Stimulated activated CD8-positive, alpha-beta memory T cell treated with anti-CD3 and anti-CD28 coated beads, Interleukin-12 subunit alpha, Interleukin-12 subunit beta, amount 100 ng/mL, for 4 hours (primary cell): ENCODE data around the gene SLC4A2.
"Not testable (repeated sequence)": the region's sequence is repeated elsewhere in the genome, so short reads cannot be mapped to it uniquely, and the experiment has no call there.

Source experiments
- DNase-seq: peaks from one replicate; pipeline ENCODE4 v3.0.0-alpha.2; 2020; ENCODE audit warnings: low read depth

SLC4A2 gene, protein sequence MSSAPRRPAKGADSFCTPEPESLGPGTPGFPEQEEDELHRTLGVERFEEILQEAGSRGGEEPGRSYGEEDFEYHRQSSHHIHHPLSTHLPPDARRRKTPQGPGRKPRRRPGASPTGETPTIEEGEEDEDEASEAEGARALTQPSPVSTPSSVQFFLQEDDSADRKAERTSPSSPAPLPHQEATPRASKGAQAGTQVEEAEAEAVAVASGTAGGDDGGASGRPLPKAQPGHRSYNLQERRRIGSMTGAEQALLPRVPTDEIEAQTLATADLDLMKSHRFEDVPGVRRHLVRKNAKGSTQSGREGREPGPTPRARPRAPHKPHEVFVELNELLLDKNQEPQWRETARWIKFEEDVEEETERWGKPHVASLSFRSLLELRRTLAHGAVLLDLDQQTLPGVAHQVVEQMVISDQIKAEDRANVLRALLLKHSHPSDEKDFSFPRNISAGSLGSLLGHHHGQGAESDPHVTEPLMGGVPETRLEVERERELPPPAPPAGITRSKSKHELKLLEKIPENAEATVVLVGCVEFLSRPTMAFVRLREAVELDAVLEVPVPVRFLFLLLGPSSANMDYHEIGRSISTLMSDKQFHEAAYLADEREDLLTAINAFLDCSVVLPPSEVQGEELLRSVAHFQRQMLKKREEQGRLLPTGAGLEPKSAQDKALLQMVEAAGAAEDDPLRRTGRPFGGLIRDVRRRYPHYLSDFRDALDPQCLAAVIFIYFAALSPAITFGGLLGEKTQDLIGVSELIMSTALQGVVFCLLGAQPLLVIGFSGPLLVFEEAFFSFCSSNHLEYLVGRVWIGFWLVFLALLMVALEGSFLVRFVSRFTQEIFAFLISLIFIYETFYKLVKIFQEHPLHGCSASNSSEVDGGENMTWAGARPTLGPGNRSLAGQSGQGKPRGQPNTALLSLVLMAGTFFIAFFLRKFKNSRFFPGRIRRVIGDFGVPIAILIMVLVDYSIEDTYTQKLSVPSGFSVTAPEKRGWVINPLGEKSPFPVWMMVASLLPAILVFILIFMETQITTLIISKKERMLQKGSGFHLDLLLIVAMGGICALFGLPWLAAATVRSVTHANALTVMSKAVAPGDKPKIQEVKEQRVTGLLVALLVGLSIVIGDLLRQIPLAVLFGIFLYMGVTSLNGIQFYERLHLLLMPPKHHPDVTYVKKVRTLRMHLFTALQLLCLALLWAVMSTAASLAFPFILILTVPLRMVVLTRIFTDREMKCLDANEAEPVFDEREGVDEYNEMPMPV

DNA sequence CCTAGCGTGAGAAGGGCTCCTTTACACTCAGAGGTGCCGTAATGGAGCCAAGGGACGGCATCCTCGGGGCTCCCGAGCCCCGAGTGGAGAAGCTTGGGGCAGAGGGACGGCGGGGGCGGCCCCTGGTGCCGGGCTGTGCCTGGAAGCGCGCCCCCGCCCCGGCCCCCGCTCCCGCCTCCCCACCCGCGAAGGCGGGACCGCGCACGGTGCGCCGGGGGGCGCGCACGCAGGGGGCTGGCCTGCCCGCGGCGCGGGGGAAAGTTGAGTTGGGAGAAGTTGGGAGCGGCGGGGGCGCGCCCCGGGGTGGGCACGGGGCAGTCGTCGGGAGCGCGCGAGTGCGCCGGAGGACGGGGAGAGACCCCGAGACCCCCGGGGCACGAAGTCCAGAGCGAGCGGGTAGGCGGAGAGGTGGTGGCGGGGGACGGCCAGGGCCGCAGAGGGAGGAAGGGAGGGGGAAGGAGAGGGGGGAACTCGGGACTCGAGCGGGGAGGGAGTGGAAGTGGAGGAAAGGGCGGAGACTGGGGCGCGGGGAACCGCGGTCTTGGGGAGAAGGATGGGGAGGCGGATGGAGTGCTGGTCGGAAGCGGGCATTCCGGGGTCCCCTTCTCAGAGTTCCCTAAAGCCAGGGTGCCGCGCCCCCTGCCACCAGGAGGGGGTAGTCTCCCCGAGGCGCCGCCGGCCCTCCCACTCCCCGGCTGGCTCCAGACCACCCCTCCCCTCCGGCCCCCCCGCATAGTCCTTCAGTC is at the start of gene SLC4A2:
Gene SLC4A2, plus strand, starts transcription at position 223 of the 746 bp plus-strand sequence. CDS start 2,399 bp downstream, outside the sequence.
- DNase-seq = peak; percentile 69

- no peak for DNase-seq
Measured at GRCh38 chr7:151010037-151010306, 49.4 kb upstream of the SLC4A2 start.

DNA sequence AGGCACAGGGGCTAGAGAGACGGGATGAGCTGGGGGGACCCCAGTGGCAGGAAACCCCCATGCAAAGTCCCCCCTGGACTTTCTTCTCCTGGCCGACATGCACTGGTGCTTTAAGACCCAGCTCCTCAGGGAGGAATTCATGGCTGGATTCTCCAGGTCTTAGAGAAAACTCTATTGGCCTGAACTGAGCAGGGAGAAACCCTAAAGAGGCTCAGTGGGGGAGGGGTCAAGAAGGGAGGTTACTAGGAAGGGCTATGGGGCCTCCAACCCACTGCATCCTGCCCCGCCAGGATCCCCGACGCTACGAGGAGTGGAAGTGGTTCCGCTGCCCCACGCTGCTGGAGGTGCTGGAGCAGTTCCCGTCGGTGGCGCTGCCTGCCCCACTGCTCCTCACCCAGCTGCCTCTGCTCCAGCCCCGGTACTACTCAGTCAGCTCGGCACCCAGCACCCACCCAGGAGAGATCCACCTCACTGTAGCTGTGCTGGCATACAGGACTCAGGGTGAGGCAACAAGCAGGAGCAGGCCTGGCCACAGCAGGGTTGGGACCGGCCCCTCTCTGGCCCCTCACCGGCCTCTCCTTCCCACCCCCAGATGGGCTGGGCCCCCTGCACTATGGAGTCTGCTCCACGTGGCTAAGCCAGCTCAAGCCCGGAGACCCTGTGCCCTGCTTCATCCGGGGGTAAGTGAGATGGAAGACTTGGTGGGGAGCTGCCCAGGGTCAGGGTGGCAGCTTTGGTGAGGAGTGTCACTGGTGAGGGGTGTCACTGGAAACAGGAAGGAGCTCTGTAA is 48.9 kb upstream of the SLC4A2 start:
- no peak for DNase-seq

GRCh38 chr7:151011097-151011409 is 48.3 kb upstream of the SLC4A2 start:
- no peak for DNase-seq

GRCh38 chr7:151011616-151012015 is 47.8 kb upstream of the SLC4A2 start:
- DNase-seq = not testable (repeated sequence)

DNA sequence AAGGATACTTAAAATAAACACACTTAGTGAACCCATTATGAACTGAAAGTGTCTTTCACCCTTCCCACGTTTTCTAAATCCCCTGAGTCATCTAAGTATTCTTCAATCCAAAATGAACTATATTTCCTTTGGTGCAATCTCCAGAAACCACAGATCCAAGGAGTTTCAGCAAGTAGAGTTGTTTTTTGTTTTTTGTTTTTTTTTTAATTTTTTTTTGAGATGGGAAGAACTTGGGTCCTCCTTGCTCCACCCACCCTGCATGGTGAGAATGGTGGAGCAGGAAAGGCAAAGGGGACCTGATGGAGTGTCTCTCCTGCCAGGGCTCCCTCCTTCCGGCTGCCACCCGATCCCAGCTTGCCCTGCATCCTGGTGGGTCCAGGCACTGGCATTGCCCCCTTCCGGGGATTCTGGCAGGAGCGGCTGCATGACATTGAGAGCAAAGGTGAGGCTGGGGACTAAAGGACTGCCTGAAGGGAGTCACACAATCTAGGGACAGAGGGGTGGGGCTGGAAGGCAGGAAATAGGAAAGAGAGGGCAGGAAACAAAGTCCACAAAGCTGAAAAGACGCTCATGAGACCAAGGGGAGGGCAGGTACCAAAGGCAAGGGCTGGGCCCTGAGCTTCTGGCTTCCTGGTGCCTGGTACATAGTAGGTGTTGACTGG is 47.2 kb upstream of the SLC4A2 start:
- DNase-seq = no peak

- DNase-seq = no peak
Measured at GRCh38 chr7:151012911-151013347, 46.5 kb upstream of the SLC4A2 start.

- DNase-seq = no peak
Measured at GRCh38 chr7:151013356-151013732, 46.0 kb upstream of the SLC4A2 start.

- peak; percentile 59 for DNase-seq
Measured at GRCh38 chr7:151013733-151014497, 45.5 kb upstream of the SLC4A2 start.

DNA sequence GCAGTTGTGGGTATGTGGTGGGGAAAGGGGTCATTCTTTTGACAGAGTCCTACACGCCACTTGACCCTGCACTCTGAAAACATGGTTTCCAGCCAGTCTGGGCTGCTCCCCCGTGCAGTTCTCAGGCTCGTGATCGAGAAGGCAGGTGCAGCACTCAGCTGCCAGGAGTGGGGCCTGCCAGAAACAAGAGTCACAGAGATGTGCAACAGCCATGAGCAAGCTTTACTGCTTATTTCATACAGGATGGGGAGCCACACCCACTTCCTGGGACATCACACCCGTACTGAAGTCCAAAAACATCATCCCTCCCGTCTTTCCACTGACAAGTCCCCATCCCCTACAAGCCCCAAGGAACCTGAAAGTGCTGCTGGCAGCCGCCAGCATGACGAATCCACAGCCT is 44.4 kb upstream of the SLC4A2 start:
- DNase-seq = no peak

- DNase-seq = no peak
Measured at GRCh38 chr7:151015967-151016366, 43.4 kb upstream of the SLC4A2 start.

DNA sequence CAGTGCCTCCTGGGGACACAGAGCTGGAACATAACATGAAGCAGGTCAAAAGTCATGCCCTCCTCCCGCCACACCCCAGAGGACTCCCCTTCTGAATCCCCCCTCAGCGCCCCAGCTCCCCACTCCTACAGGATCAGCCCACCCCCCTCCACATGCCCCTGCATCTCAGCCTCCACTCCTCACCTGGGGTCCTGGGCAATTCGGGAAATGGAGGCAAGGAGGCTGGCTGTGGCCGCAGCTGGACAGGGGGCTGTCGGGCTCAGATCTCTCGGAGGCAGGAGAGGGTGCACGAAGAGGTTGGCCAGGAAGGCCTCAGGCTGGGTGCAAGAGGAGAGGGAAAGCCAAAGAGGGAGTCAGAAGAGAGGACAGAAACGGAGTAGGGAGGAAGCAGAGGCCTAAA is 42.9 kb upstream of the SLC4A2 start:
- no peak for DNase-seq

DNA sequence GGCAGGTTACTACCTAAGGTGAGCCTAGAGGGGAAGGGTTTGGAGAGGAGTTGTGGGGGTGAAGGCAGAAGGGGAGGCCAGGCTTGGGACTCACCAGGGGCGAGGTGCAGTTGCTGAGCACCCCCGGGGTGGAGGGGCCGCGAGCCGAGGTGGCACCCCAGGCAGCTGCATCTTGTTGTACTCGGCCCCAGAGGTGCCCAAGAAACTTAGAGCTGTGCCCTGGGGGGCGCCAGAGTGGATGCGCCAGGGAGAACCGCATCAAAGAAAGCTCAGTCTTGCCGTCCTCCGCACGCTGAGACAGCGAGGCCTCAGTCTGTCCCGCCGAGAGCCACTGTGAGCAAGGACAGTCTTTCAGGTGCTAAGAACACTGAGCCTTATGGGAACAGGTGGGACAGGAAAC is 42.4 kb upstream of the SLC4A2 start:
- DNase-seq = no peak

DNA sequence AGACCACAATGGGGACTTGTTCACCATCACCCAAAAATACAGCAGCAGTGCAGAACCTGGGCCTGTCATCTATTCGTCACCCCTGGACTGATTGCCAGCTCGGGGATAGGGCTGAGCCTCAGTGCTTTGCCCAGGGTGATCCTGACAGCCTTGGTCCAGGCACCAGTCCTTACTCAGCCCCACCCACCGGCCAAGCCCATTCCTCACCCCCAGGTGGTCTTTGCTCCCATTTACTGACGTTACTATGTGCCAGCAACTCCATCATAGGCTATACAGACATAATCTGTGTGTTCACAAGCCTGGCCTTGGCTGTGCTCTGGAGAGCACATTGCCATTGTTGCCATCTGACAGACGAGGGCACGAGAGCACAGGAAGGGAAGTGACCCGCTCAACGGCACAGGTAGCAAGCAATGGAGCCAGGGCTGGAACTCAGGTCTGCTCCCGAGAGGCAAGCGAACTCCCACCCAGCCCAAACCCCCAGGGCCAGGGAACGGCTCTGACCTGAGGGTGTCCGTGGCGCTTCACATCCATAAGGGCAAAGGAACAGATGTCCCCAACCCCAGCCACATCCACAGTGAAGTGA is 41.9 kb upstream of the SLC4A2 start:
- DNase-seq = no peak

GRCh38 chr7:151017953-151018420 is 41.4 kb upstream of the SLC4A2 start:
- peak; percentile 69 for DNase-seq

GRCh38 chr7:151018421-151019129 is 40.8 kb upstream of the SLC4A2 start:
- no peak for DNase-seq

- no peak for DNase-seq
Measured at GRCh38 chr7:151019130-151019447, 40.3 kb upstream of the SLC4A2 start.

- DNase-seq = no peak
Measured at GRCh38 chr7:151020231-151020630, 39.2 kb upstream of the SLC4A2 start.

- no peak for DNase-seq
Measured at GRCh38 chr7:151023232-151023631, 36.2 kb upstream of the SLC4A2 start.
